ENCODE results near the gene SHISAL1.

Gene SHISAL1

GRCh38 chr22:44195189-44195871 lies 117.4 kb downstream of the SHISAL1 start:
- Mint-ChIP-seq H3K27ac (no peak overlapping the region), H3K4me3 (no peak overlapping the region), H3K4me1 (ENCODE audit: low read depth) (peaks cover 40% of the 10 kb centered on the region)

GRCh38 chr22:44194569-44194968 lies 118.2 kb downstream of the SHISAL1 start:
- peaks cover 19% of the 10 kb centered on the region for H3K36me3 Mint-ChIP-seq
- H3K4me3 Mint-ChIP-seq = peak overlapping the region; percentile 2
- H3K4me1 Mint-ChIP-seq (ENCODE audit: low read depth) = peaks cover 40% of the 10 kb centered on the region
- H3K27me3 Mint-ChIP-seq = no peaks in the 10 kb centered on the region
- H3K27ac Mint-ChIP-seq = no peak overlapping the region
- H3K9me3 Mint-ChIP-seq (ENCODE audit: low read depth) = no peaks in the 10 kb centered on the region

More at GRCh38 chr22:44195189-44195871, 117.4 kb downstream of the SHISAL1 start:
- Mint-ChIP-seq H3K27me3 (no peaks in the 10 kb centered on the region), H3K36me3 (peaks cover 19% of the 10 kb centered on the region), H3K9me3 (ENCODE audit: low read depth) (no peaks in the 10 kb centered on the region)
